Measurements from ENCODE around the gene RIC8B. TPM values are rescaled to one million over a fixed set of nuclear protein-coding genes. Genes with fewer than 3 reads are reported as not detected.

RIC8B gene
- total RNA-seq, 1 donor from 2014 or later, result 25.2 TPM

DNA sequence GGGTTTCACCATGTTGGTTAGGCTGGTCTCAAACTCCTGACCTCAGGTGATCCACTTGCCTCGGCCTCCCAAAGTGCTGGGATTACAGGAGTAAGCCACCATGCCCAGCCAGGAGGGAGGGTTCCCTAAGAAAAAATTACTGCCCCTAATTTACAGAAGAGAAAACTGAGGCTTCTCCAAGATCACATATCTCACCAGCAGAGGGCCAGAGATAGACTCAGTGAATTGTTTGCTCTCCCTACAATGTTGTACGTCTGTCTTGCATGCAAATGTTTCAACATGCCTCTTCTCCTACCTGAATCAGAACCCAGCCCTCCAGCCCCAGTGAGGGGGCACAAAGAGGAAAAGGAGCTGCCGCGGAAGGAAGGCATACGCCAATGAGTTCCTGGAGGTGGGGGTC is 132.9 kb downstream of the RIC8B start:
- Histone ChIP-seq H3K4me3 (no peak overlapping the region), H3K27me3 (ENCODE audit: low read depth) (peaks cover 56% of the 10 kb centered on the region), H3K36me3 (no peaks in the 10 kb centered on the region), H3K9me3 (replicated peaks) (no peaks in the 10 kb centered on the region), H3K27ac (replicated peaks) (no peak overlapping the region), H3K4me1 (peaks cover 10% of the 10 kb centered on the region)
- intact Hi-C loops (cut with micrococcal nuclease), result no loop called here
- TF ChIP-seq, protein P1, sequence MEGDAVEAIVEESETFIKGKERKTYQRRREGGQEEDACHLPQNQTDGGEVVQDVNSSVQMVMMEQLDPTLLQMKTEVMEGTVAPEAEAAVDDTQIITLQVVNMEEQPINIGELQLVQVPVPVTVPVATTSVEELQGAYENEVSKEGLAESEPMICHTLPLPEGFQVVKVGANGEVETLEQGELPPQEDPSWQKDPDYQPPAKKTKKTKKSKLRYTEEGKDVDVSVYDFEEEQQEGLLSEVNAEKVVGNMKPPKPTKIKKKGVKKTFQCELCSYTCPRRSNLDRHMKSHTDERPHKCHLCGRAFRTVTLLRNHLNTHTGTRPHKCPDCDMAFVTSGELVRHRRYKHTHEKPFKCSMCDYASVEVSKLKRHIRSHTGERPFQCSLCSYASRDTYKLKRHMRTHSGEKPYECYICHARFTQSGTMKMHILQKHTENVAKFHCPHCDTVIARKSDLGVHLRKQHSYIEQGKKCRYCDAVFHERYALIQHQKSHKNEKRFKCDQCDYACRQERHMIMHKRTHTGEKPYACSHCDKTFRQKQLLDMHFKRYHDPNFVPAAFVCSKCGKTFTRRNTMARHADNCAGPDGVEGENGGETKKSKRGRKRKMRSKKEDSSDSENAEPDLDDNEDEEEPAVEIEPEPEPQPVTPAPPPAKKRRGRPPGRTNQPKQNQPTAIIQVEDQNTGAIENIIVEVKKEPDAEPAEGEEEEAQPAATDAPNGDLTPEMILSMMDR (IDR thresholded peaks at IDR 0.05; ENCODE audit: borderline replicate concordance), result no peak
- no peak for DNase-seq

DNA sequence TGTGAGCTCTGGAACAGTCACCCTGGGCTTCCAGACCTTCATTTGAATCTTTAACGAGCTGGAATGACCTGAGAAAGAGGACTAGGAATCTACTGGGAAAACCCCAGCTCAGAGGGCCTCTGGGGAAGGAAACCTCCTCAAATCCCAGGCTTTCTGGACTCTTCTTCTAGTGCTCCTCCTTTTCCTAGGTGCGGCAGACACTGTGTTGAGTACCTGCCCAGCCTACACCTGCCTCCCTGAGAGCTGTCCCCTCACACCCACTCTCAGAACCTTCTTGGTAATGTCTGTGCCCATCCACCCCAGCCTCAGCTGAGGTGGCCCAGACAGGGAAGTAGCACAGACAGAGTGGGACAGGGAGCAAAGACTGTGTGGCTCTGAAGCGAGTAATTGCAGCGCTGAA is 133.4 kb downstream of the RIC8B start:
- Histone ChIP-seq H3K27me3 (ENCODE audit: low read depth) (peaks cover 52% of the 10 kb centered on the region), H3K9me3 (replicated peaks) (no peaks in the 10 kb centered on the region), H3K36me3 (no peaks in the 10 kb centered on the region), H3K27ac (replicated peaks) (no peak overlapping the region), H3K4me1 (peaks cover 10% of the 10 kb centered on the region), H3K4me3 (no peak overlapping the region)
- TF ChIP-seq, protein P1 (IDR thresholded peaks at IDR 0.05; ENCODE audit: borderline replicate concordance), result no peak
- intact Hi-C loops (cut with micrococcal nuclease), result no loop called here
- DNase-seq, result no peak

DNA sequence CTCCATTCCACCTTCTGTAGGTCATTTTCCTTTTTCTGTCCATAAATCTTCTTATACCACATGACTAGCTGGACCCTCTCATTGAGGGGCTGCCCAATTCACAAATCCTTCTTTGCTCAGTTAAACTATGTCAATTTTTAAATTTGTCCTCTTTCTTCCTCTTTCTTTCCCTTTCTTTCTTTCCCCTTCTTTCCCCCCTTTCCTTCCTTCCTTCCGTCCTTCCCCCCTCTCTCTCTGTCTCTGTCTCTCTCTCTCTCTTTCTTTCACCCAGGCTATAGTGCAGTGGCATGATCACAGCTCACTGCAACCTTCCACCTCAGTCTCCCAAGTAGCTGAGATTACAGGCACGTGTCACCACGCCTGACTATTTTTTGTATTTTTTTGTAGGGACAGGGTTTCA is 134.1 kb downstream of the RIC8B start:
- no peaks in the 10 kb centered on the region for H3K9me3 ChIP-seq (replicated peaks)
- peaks cover 4% of the 10 kb centered on the region for H3K4me1 ChIP-seq
- no peak overlapping the region for H3K27ac ChIP-seq (replicated peaks)
- H3K4me3 ChIP-seq, result no peak overlapping the region
- no peak for DNase-seq
- TF ChIP-seq, protein P1 (IDR thresholded peaks at IDR 0.05; ENCODE audit: borderline replicate concordance), result no peak
- intact Hi-C loops (cut with micrococcal nuclease), result no loop called here
- no peaks in the 10 kb centered on the region for H3K36me3 ChIP-seq
- peaks cover 50% of the 10 kb centered on the region for H3K27me3 ChIP-seq (ENCODE audit: low read depth)

DNA sequence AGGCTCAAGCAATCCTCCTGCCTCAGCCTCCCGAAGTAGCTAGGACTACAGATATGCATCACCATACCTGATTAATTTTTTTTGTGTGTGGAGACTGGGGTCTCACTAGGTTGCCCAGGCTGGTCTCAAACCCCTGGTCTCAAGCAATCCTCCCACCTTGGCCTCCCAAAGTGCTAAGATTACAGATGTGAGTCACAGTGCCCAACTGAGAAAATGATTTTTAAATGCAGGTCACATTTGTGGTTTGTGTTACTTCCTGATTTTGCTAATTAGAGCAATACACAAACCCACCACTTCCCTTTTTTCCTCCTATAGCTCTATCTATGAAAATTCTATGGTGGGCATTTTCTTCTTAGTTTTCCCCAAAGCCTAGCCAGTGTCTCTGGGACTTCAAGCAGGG is 135.7 kb downstream of the RIC8B start:
- no peaks in the 10 kb centered on the region for H3K4me1 ChIP-seq
- H3K4me3 ChIP-seq, result no peak overlapping the region
- TF ChIP-seq, protein P1 (IDR thresholded peaks at IDR 0.05; ENCODE audit: borderline replicate concordance), result no peak
- DNase-seq, result no peak
- no peaks in the 10 kb centered on the region for H3K9me3 ChIP-seq (replicated peaks)
- H3K36me3 ChIP-seq, result no peaks in the 10 kb centered on the region
- intact Hi-C loops (cut with micrococcal nuclease), result no loop called here
- H3K27me3 ChIP-seq (ENCODE audit: low read depth), result peaks cover 50% of the 10 kb centered on the region
- H3K27ac ChIP-seq (replicated peaks), result no peak overlapping the region

DNA sequence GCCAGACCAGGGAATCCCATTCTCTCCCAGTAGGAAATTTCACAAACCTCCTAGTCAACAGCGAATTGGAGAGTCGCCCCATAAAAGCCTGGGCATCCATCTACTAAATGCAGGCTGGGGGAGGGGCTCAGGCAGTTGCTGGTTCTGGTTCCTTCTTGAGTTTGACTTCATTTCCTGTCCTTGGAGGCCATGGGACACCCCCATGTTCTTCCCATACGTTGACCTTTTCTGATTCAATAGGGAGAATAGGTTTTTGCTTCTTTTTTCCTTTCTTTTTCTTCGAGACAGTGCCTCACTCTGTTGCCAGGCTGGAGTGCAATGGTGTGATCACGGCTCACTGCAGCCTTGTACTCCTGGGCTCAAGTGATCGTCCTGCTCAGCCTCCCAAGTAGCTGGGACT is 137.1 kb downstream of the RIC8B start:
- TF ChIP-seq, protein P1 (IDR thresholded peaks at IDR 0.05; ENCODE audit: borderline replicate concordance), result no peak
- no peaks in the 10 kb centered on the region for H3K36me3 ChIP-seq
- no peak overlapping the region for H3K4me3 ChIP-seq
- no peak overlapping the region for H3K27ac ChIP-seq (replicated peaks)
- peaks cover 38% of the 10 kb centered on the region for H3K27me3 ChIP-seq (ENCODE audit: low read depth)
- no peaks in the 10 kb centered on the region for H3K9me3 ChIP-seq (replicated peaks)
- no peak for DNase-seq
- no peaks in the 10 kb centered on the region for H3K4me1 ChIP-seq
- intact Hi-C loops (cut with micrococcal nuclease), result no loop called here

DNA sequence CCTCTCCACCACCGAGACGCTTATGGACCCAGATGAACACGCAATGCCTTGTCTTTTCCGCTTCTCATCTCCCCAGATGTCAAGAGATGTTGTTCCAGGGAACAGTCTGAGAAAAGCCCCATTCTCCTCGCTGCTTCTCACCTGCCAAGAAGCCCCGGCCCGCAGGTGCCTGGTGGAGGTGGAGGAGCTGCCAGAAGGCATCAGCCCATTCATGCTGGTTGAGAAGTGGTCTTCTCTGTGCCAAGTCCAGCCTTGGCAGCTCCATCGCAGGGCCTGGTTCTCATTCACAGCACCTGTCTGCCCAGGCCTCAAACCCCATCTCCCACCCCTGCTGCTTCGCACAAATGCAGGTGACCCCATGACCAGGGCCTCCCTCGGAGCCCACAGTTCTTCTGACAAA is 139.0 kb downstream of the RIC8B start:
- no peaks in the 10 kb centered on the region for H3K9me3 ChIP-seq (replicated peaks)
- H3K4me3 ChIP-seq, result no peak overlapping the region
- H3K36me3 ChIP-seq, result no peaks in the 10 kb centered on the region
- H3K27me3 ChIP-seq (ENCODE audit: low read depth), result peaks cover 25% of the 10 kb centered on the region
- no peak for DNase-seq
- H3K27ac ChIP-seq (replicated peaks), result no peak overlapping the region
- intact Hi-C loops (cut with micrococcal nuclease), result no loop called here
- TF ChIP-seq, protein P1 (IDR thresholded peaks at IDR 0.05; ENCODE audit: borderline replicate concordance), result no peak
- H3K4me1 ChIP-seq, result no peaks in the 10 kb centered on the region
